HG03159 (cell line): ENCODE measurements around the gene MTMR1.

Experiments
- ATAC-seq: cut with Tn5 transposase; IDR thresholded peaks from one replicate; pipeline ENCODE4 v1.9.1; 2021; ENCODE audit warnings: mild to moderate bottlenecking, moderate library complexity; ENCODE audit not compliant: unreplicated experiment

The MTMR1 gene

GRCh38 chrX:150692831-150693724, at the start of gene MTMR1:
Gene MTMR1 (plus strand): TSS chrX:150693396. CDS start chrX:150693531, 135 bp downstream.
- ATAC-seq = peak; percentile 40

GRCh38 chrX:150643958-150644357, 49.2 kb upstream of the MTMR1 start:
- no peak for ATAC-seq

GRCh38 chrX:150644422-150644821, 48.8 kb upstream of the MTMR1 start:
- ATAC-seq = no peak

GRCh38 chrX:150647331-150647730, 45.9 kb upstream of the MTMR1 start:
- ATAC-seq = no peak

GRCh38 chrX:150648296-150648940, 44.8 kb upstream of the MTMR1 start:
- ATAC-seq = no peak

- ATAC-seq = no peak
These were observed 43.9 kb upstream of the MTMR1 start for GRCh38 chrX:150649096-150649870.

- ATAC-seq = no peak
These were observed 41.3 kb upstream of the MTMR1 start for GRCh38 chrX:150651906-150652305.

- no peak for ATAC-seq
These were observed 37.4 kb upstream of the MTMR1 start for GRCh38 chrX:150655788-150656187.

- no peak for ATAC-seq
These were observed 30.1 kb upstream of the MTMR1 start for GRCh38 chrX:150663073-150663472.

GRCh38 chrX:150664290-150664689, 28.9 kb upstream of the MTMR1 start:
- ATAC-seq = no peak

- no peak for ATAC-seq
These were observed 17.0 kb upstream of the MTMR1 start for GRCh38 chrX:150676221-150676620.

- no peak for ATAC-seq
These were observed 12.2 kb upstream of the MTMR1 start for GRCh38 chrX:150680974-150681373.

GRCh38 chrX:150683112-150683511, 10.1 kb upstream of the MTMR1 start:
- ATAC-seq = no peak

GRCh38 chrX:150683536-150684146, 9.6 kb upstream of the MTMR1 start:
- no peak for ATAC-seq

GRCh38 chrX:150688911-150689451, 4.2 kb upstream of the MTMR1 start:
- no peak for ATAC-seq

GRCh38 chrX:150690126-150690525, 3.1 kb upstream of the MTMR1 start:
- no peak for ATAC-seq

GRCh38 chrX:150692296-150692695, 900 bp upstream of the MTMR1 start:
- ATAC-seq = no peak

GRCh38 chrX:150693725-150694574, 754 bp downstream of the MTMR1 start:
- peak; percentile 72 for ATAC-seq

- peak; percentile 30 for ATAC-seq
These were observed 1.7 kb downstream of the MTMR1 start for GRCh38 chrX:150694738-150695410.
